ENCODE results near the gene PPFIA4.
"Not testable (repeated sequence)": the region's sequence is repeated elsewhere in the genome, so short reads cannot be mapped to it uniquely, and the experiment has no call there.

Gene PPFIA4

GRCh38 chr1:203026031-203026665, at the start of gene PPFIA4:
Gene PPFIA4 (plus strand): TSS chr1:203026491. CDS start chr1:203039009, 12,518 bp downstream.
- FAIRE-seq = no peak

GRCh38 chr1:202976633-202977032, 49.7 kb upstream of the PPFIA4 start:
- FAIRE-seq = no peak

- no peak for FAIRE-seq
Measured at GRCh38 chr1:202979459-202979858, 46.8 kb upstream of the PPFIA4 start.

- no peak for FAIRE-seq
Measured at GRCh38 chr1:202981939-202982338, 44.4 kb upstream of the PPFIA4 start.

DNA sequence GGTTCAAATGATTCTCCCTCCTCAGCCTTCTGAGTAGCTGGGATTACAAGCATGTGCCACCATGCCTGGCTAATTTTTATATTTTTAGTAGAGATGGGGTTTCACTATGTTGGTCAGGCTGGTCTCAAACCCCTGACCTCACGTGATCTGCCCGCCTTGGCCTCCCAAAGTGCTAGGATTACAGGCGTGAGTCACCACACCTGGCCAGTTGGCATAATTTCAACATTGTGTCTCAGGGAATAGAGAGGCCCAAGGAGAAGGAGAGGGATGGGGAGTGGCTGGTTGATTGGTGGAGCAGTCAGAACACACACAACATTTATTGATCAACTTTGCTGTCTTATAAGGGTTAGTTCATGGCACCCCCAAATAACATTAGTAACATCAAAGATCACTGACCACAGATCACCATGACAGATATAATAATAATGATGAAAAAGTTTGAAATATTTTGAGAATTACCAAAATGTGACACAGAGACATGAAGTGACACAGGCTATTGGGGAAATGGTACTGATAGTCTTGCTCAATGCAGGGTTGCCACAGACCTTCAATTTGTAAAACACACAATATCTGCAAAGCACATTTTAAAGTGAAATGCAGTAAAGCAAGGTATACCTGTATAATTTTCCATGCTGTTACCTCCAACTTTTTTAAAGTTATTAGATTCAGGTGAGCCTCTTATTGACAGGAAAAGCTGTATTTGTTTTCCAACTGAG, 43.4 kb upstream of the PPFIA4 start:
- no peak for FAIRE-seq

DNA sequence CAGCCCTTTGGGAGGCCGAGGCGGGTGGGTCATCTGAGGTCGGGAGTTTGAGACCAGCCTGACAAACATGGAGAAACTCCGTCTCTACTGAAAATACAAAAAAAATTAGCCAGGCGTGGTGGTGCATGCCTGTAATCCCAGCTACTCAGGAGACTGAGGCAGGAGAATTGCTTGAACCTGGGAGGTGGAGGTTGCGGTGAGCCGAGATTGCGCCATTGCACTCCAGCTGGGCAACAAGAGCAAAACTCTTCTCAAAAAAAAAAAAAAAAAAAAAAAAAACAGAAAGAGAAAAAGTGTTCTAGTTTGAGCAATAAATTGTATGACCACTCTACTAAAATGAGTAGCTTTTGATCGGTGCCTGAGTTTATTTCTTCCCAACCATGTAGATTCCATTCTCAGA, 40.2 kb upstream of the PPFIA4 start:
- not testable (repeated sequence) for FAIRE-seq

GRCh38 chr1:202987255-202987654, 39.0 kb upstream of the PPFIA4 start:
- no peak for FAIRE-seq

DNA sequence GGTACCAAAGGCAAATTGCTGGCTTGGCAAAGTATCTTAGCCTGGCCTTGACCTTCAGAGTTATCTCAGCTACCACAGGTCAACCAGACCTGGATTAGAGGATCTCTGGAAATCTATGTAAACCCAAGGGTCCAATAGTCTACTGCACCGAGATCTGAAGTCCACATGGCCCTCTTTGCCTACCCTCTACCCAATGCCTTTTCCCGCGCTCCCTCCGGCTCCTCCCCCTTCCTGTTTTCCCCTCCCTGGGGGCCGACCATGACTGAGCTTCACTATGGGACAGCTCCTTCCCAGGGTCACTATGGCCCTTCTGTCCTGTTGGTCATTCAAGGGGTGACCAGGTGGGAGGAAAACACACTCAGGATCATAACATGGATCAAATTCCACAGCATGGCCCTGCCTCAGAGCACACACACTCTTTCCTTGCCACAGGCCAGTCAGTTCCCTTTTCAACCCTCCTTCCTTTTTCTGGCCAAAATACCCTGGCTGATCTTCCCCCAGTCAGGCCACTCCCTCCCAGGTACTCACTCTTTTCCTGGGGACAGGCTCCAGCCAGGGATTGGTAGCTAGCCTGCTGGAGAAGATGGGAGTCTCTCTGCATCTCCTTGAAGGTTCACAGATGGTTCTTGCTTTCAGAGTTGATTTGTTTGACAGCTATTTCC, 38.2 kb upstream of the PPFIA4 start:
- no peak for FAIRE-seq

DNA sequence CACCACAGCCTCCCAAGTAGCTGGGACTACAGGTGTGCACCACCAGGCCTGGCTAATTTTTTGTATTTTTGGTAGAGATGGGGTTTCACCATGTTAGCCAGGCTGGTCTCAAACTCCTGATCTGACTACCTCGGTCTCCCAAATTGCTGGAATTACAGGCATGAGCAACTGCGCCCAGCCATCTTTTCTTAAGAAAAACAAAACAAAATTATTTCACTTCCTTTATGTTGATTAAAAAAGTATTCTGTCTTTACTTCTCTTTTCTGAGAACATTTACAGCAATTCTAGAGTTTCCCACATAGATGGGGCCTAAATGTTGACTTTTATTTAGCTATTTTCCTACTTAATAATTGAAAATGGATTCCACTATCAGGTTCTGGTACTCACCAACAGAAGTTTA, 36.4 kb upstream of the PPFIA4 start:
- no peak for FAIRE-seq

GRCh38 chr1:202991112-202991511, 35.2 kb upstream of the PPFIA4 start:
- no peak for FAIRE-seq

GRCh38 chr1:202994756-202995155, 31.5 kb upstream of the PPFIA4 start:
- no peak for FAIRE-seq

- peak; percentile 46 for FAIRE-seq
Measured at GRCh38 chr1:202998836-202999750, 27.2 kb upstream of the PPFIA4 start.

GRCh38 chr1:203000217-203000944, 25.9 kb upstream of the PPFIA4 start:
- no peak for FAIRE-seq

DNA sequence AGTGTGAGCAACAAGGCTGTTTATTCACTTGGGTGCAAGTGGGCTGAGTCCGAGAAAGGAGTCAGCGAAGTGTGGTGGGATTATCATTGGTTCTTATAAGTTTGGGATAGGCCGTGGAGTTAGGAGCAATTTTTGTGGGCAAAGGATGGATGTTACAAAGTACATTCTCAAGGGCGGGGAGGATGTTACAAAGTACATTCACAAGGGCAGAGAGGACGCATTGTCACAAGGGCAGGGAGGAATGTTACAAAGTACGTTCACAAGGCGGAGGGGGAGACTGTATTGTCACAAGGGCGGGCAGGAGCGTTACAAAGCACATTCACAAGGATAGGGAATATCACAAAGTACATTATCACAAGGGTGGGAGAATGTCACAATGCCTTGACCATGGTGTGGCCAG, 24.3 kb upstream of the PPFIA4 start:
- no peak for FAIRE-seq

- FAIRE-seq = no peak
Measured at GRCh38 chr1:203002951-203003350, 23.3 kb upstream of the PPFIA4 start.

GRCh38 chr1:203005395-203006142, 20.7 kb upstream of the PPFIA4 start:
- FAIRE-seq = not testable (repeated sequence)

DNA sequence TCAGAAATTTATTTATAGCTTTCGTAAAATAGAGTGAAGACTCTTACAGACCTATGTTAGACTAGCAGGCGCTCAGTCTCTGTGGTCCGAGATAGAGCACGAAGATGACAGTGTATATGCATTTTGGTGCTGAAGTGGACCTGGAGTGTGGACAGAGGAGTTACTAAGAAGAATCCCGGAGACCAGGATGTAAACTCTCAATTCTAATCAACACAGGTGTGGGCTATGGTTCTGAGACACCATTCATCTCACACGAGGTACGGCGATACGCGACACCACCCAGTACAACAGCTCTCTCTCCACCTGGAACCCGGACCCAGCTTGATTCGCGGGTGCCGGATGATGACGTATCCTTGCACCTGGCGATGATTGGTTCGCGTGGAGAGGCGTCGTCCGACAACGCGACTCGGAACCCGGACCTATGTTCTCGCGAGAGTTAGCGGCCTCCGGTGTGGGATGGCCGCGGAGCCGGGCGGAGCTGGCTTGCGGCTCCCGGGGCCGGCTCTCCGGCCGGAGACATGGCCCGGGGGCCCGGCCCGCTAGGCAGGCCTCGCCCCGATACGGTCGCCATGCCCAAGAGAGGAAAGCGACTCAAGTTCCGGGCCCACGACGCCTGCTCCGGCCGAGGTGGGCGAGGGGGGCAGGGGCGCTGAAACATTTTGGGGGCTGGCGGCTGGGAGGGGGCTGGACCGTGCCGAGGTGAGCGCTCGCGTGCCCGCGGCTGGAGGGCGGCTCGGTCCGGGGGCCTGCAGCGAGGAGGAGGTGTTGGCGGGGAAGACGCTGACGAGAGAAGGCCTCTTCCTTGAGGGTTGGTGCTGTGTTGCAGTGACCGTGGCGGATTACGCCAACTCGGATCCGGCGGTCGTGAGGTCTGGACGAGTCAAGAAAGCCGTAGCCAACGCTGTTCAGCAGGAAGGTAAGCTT, 19.1 kb upstream of the PPFIA4 start, which contains the start of gene TMEM183A:
Gene TMEM183A (plus strand): TSS at position 427 of the 924 bp plus-strand sequence. CDS start 92 bp downstream, at position 519.
- peak; percentile 85 for FAIRE-seq

DNA sequence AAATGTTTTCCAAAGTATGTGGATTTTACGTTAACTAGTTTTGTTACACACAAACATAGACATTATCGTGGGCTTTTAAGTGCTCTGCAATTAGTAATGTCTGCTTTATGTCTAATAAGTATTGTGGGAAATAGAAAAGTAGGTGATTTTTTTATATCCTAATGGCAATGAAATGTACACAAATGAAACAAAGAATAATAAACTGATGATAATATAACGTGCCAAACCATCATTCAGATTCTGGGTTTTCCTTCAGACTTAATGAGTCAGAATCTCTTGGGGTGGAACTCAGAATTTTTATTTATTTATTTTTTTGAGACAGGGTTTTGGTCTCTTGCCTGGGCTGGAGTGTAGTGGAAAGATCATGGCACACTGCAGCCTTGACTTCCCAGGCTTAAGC, 17.1 kb upstream of the PPFIA4 start:
- FAIRE-seq = no peak

- FAIRE-seq = no peak
Measured at GRCh38 chr1:203011582-203011981, 14.7 kb upstream of the PPFIA4 start.

- no peak for FAIRE-seq
Measured at GRCh38 chr1:203017061-203017460, 9.2 kb upstream of the PPFIA4 start.

Measured in A204.1 (cell line).